ENCODE results near the gene PLPP7. TPM values are rescaled to one million over a fixed set of nuclear protein-coding genes. Genes with fewer than 3 reads are reported as not detected.

Gene PLPP7
- total and polyA plus RNA-seq, 4 donors: 5.6 to 11.1 (median 8.0) TPM

- Histone ChIP-seq H3K27me3 (ENCODE audit: control insufficient read depth in 1 of 2, insufficient read depth in 2 of 2, low read length in 1 of 2) (peaks cover 0 to 1% of the 10 kb centered on the region in 2 donors), H3K36me3 (ENCODE audit: control insufficient read depth in 1 of 2, insufficient read depth in 2 of 2, low read length in 1 of 2) (no peaks in the 10 kb centered on the region), H3K4me1 (ENCODE audit: control insufficient read depth in 1 of 2, insufficient read depth in 2 of 2, low read length in 2 of 2) (no peaks in the 10 kb centered on the region), H3K4me3 (ENCODE audit: low read length in 2 of 2) (no peak overlapping the region), H3K27ac (ENCODE audit: low read depth in 1 of 2, low read length in 2 of 2) (no peak overlapping the region), H3K9me3 (ENCODE audit: control insufficient read depth, low read length) (no peaks in the 10 kb centered on the region)
- 78 to 87% methylated on average over 13 of the region's 13 CpGs for WGBS, 2 donors
- intact Hi-C loops (cut with DNase I): no loop called here
- DNase-seq: no peak
- ATAC-seq (ENCODE audit: low FRiP score): no peak
Measured at GRCh38 chr9:131273856-131274673, 15.5 kb upstream of the PLPP7 start.

GRCh38 chr9:131274674-131275331 is 14.7 kb upstream of the PLPP7 start:
- H3K4me3 ChIP-seq (ENCODE audit: low read length in 2 of 2): no peak overlapping the region
- peak in 1 of 2 donors; percentile 84 for DNase-seq
- no peak overlapping the region for H3K27ac ChIP-seq (ENCODE audit: low read depth in 1 of 2, low read length in 2 of 2)
- intact Hi-C loops (cut with DNase I): no loop called here
- no peak for ATAC-seq (ENCODE audit: low FRiP score)
- no peaks in the 10 kb centered on the region for H3K36me3 ChIP-seq (ENCODE audit: control insufficient read depth in 1 of 2, insufficient read depth in 2 of 2, low read length in 1 of 2)
- 87 to 91% methylated on average over 18 of the region's 18 CpGs for WGBS, 2 donors
- H3K27me3 ChIP-seq (ENCODE audit: control insufficient read depth in 1 of 2, insufficient read depth in 2 of 2, low read length in 1 of 2): peaks cover 0 to 1% of the 10 kb centered on the region in 2 donors
- H3K4me1 ChIP-seq (ENCODE audit: control insufficient read depth in 1 of 2, insufficient read depth in 2 of 2, low read length in 2 of 2): no peaks in the 10 kb centered on the region
- H3K9me3 ChIP-seq (ENCODE audit: control insufficient read depth, low read length): no peaks in the 10 kb centered on the region

GRCh38 chr9:131275332-131276093 is 14.0 kb upstream of the PLPP7 start:
- DNase-seq: no peak
- no peaks in the 10 kb centered on the region for H3K9me3 ChIP-seq (ENCODE audit: control insufficient read depth, low read length)
- H3K4me1 ChIP-seq (ENCODE audit: control insufficient read depth in 1 of 2, insufficient read depth in 2 of 2, low read length in 2 of 2): no peaks in the 10 kb centered on the region
- ATAC-seq (ENCODE audit: low FRiP score): no peak
- peaks cover 0 to 1% of the 10 kb centered on the region in 2 donors for H3K27me3 ChIP-seq (ENCODE audit: control insufficient read depth in 1 of 2, insufficient read depth in 2 of 2, low read length in 1 of 2)
- 91 to 92% methylated on average over 28 to 29 of the region's 29 CpGs for WGBS, 2 donors
- H3K36me3 ChIP-seq (ENCODE audit: control insufficient read depth in 1 of 2, insufficient read depth in 2 of 2, low read length in 1 of 2): no peaks in the 10 kb centered on the region
- no peak overlapping the region for H3K27ac ChIP-seq (ENCODE audit: low read depth in 1 of 2, low read length in 2 of 2)
- no peak overlapping the region for H3K4me3 ChIP-seq (ENCODE audit: low read length in 2 of 2)
- intact Hi-C loops (cut with DNase I): no loop called here

GRCh38 chr9:131276094-131276888 is 13.2 kb upstream of the PLPP7 start, which contains the start of gene FAM78A:
Gene FAM78A, minus strand, starts transcription at chr9:131276510. Its CDS starts 331 bp downstream, at chr9:131276179.
- Histone ChIP-seq H3K4me1 (ENCODE audit: control insufficient read depth in 1 of 2, insufficient read depth in 2 of 2, low read length in 2 of 2) (no peaks in the 10 kb centered on the region), H3K27me3 (ENCODE audit: control insufficient read depth in 1 of 2, insufficient read depth in 2 of 2, low read length in 1 of 2) (peaks cover 0 to 1% of the 10 kb centered on the region in 2 donors), H3K4me3 (ENCODE audit: low read length in 2 of 2) (peak within 1 kb of the TSS; percentile 36 to 41), H3K9me3 (ENCODE audit: control insufficient read depth, low read length) (no peaks in the 10 kb centered on the region), H3K27ac (ENCODE audit: low read depth in 1 of 2, low read length in 2 of 2) (no peak within 1 kb of the TSS), H3K36me3 (ENCODE audit: control insufficient read depth in 1 of 2, insufficient read depth in 2 of 2, low read length in 1 of 2) (no peaks in the 10 kb centered on the region)
- 17 to 20% methylated on average over 62 to 76 of the region's 76 CpGs for WGBS, 2 donors
- DNase-seq: peak; percentile 85 to 86
- intact Hi-C loops (cut with DNase I): no loop called here
- no peak for ATAC-seq (ENCODE audit: low FRiP score)

GRCh38 chr9:131276891-131277286 is 12.6 kb upstream of the PLPP7 start:
- Histone ChIP-seq H3K9me3 (ENCODE audit: control insufficient read depth, low read length) (no peaks in the 10 kb centered on the region), H3K27me3 (ENCODE audit: control insufficient read depth in 1 of 2, insufficient read depth in 2 of 2, low read length in 1 of 2) (peaks cover 0 to 1% of the 10 kb centered on the region in 2 donors), H3K36me3 (ENCODE audit: control insufficient read depth in 1 of 2, insufficient read depth in 2 of 2, low read length in 1 of 2) (no peaks in the 10 kb centered on the region), H3K4me1 (ENCODE audit: control insufficient read depth in 1 of 2, insufficient read depth in 2 of 2, low read length in 2 of 2) (no peaks in the 10 kb centered on the region), H3K27ac (ENCODE audit: low read depth in 1 of 2, low read length in 2 of 2) (no peak overlapping the region), H3K4me3 (ENCODE audit: low read length in 2 of 2) (peak overlapping the region; percentile 36 to 41)
- intact Hi-C loops (cut with DNase I): no loop called here
- ATAC-seq (ENCODE audit: low FRiP score) (no peak), DNase-seq (no peak)
- 1 to 4% methylated on average over 16 to 60 of the region's 60 CpGs for WGBS, 2 donors

- no peaks in the 10 kb centered on the region for H3K36me3 ChIP-seq (ENCODE audit: control insufficient read depth in 1 of 2, insufficient read depth in 2 of 2, low read length in 1 of 2)
- no peak for ATAC-seq (ENCODE audit: low FRiP score)
- no peaks in the 10 kb centered on the region for H3K9me3 ChIP-seq (ENCODE audit: control insufficient read depth, low read length)
- H3K27ac ChIP-seq (ENCODE audit: low read depth in 1 of 2, low read length in 2 of 2): no peak overlapping the region
- no peaks in the 10 kb centered on the region for H3K4me1 ChIP-seq (ENCODE audit: control insufficient read depth in 1 of 2, insufficient read depth in 2 of 2, low read length in 2 of 2)
- H3K4me3 ChIP-seq (ENCODE audit: low read length in 2 of 2): peak overlapping the region; percentile 41 to 71
- 0 to 1% methylated on average over 37 to 78 of the region's 78 CpGs for WGBS, 2 donors
- H3K27me3 ChIP-seq (ENCODE audit: control insufficient read depth in 1 of 2, insufficient read depth in 2 of 2, low read length in 1 of 2): peaks cover 0 to 1% of the 10 kb centered on the region in 2 donors
- intact Hi-C loops (cut with DNase I): no loop called here
- no peak for DNase-seq
Measured at GRCh38 chr9:131277287-131277909, 12.1 kb upstream of the PLPP7 start.

- intact Hi-C loops (cut with DNase I): no loop called here
- 9 to 26% methylated on average over 22 to 59 of the region's 59 CpGs for WGBS, 2 donors
- no peaks in the 10 kb centered on the region for H3K9me3 ChIP-seq (ENCODE audit: control insufficient read depth, low read length)
- DNase-seq (peak; percentile 89 to 91), ATAC-seq (ENCODE audit: low FRiP score) (peak; percentile 78)
- H3K27me3 ChIP-seq (ENCODE audit: control insufficient read depth in 1 of 2, insufficient read depth in 2 of 2, low read length in 1 of 2): peaks cover 0 to 1% of the 10 kb centered on the region in 2 donors
- H3K27ac ChIP-seq (ENCODE audit: low read depth in 1 of 2, low read length in 2 of 2): no peak overlapping the region
- H3K4me1 ChIP-seq (ENCODE audit: control insufficient read depth in 1 of 2, insufficient read depth in 2 of 2, low read length in 2 of 2): no peaks in the 10 kb centered on the region
- peak overlapping the region; percentile 41 to 71 for H3K4me3 ChIP-seq (ENCODE audit: low read length in 2 of 2)
- no peaks in the 10 kb centered on the region for H3K36me3 ChIP-seq (ENCODE audit: control insufficient read depth in 1 of 2, insufficient read depth in 2 of 2, low read length in 1 of 2)
Measured at GRCh38 chr9:131277910-131278701, 11.4 kb upstream of the PLPP7 start.

All from aorta (tissue), 5 donors.